VCaP (cell line): Measurements from ENCODE around the gene ANKRD27.
A peak's percentile ranks its signal among the peaks of the same experiment; 100 is the strongest.

Experiments
- H3K27ac ChIP-seq: fragments of 450-650 bp; 2 replicates; pipeline ENCODE4 v1.5.1; 2017
- CTCF ChIP-seq: fragments of 450-650 bp; conservative IDR thresholded peaks from 2 replicates; pipeline ENCODE4 v1.5.1; 2017; ENCODE audit warnings: mild to moderate bottlenecking, moderate library complexity

ANKRD27 gene

DNA sequence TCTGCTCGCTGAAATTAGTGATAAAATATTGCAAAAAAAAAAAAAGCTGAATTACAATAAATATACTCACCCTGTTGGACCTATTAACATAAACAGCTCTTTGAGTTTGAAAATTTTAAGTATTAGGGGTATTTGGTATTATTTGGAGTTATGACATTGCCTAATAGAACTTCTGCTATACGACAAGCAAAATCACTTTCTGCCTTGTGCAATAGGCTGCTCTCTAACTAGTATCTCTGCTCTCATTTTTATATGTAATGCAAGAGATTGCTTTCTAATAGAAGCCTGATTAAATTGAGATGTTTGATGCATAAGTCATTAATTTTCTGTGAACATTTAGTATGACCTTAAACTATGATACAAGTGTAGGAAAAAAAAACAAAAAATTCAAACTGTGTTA, 6.0 kb upstream of the ANKRD27 start:
- TF ChIP-seq CTCF = no peak

GRCh38 chr19:32677657-32678056, 2.7 kb upstream of the ANKRD27 start:
- no peak overlapping the region for H3K27ac ChIP-seq

More for the DNA sequence above, 6.0 kb upstream of the ANKRD27 start:
- H3K27ac ChIP-seq = no peak overlapping the region

GRCh38 chr19:32676895-32677359, 1.9 kb upstream of the ANKRD27 start:
- no peak overlapping the region for H3K27ac ChIP-seq
- TF ChIP-seq CTCF = no peak

More at GRCh38 chr19:32677657-32678056, 2.7 kb upstream of the ANKRD27 start:
- no peak for TF ChIP-seq CTCF

DNA sequence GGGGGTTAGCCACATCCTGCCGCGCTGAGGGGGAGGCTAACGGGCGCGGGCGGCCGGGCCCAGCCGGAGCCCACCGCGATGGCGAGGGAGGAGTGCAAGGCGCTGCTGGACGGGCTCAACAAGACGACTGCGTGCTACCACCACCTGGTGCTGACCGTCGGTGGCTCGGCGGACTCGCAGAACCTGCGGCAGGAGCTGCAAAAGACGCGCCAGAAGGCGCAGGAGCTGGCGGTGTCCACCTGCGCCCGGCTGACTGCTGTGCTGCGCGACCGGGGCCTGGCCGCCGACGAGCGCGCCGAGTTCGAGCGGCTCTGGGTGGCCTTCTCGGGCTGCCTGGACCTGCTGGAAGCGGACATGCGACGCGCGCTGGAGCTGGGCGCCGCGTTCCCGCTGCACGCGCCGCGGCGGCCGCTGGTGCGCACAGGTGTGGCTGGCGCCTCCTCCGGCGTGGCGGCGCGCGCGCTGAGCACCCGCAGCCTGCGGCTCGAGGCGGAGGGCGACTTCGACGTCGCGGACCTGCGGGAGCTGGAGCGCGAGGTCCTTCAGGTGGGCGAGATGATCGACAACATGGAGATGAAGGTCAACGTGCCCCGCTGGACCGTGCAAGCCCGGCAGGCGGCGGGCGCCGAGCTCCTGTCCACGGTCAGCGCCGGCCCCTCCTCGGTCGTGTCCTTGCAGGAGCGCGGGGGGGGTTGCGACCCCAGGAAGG, 1.4 kb upstream of the ANKRD27 start:
- peak overlapping the region; percentile 92 for H3K27ac ChIP-seq

DNA sequence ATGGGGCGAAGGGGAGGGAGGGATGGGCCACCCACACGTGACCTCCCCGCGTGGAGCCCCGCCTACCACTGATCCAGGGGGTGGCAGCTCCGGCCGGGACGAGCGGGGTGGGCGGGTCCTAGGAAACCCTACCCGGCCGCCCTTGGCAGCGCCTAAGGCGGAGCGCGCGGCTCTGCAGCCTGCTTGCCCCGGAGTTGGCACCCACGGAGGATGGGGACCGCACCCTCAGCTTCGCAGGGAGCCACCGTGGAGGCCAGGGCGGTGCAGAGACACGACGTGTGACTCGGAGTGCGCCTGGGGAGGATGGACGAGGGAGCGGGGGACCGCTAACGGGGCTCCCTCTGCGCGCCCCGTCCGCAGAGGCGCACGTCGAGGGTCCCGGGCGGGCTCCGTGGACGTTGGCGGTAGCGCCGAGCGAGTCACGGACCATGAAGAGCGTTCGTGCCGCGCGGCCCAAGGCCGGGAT, 773 bp upstream of the ANKRD27 start, which contains the start of gene RGS9BP:
Gene RGS9BP (plus strand): TSS at position 129 of the 466 bp plus-strand sequence. CDS start 416 bp downstream, outside the sequence.
- no peak for TF ChIP-seq CTCF
- H3K27ac ChIP-seq = peak within 1 kb of the TSS; percentile 92

More for the DNA sequence above, 1.4 kb upstream of the ANKRD27 start:
- no peak; the same call in 1 of the 2 replicates for TF ChIP-seq CTCF

DNA sequence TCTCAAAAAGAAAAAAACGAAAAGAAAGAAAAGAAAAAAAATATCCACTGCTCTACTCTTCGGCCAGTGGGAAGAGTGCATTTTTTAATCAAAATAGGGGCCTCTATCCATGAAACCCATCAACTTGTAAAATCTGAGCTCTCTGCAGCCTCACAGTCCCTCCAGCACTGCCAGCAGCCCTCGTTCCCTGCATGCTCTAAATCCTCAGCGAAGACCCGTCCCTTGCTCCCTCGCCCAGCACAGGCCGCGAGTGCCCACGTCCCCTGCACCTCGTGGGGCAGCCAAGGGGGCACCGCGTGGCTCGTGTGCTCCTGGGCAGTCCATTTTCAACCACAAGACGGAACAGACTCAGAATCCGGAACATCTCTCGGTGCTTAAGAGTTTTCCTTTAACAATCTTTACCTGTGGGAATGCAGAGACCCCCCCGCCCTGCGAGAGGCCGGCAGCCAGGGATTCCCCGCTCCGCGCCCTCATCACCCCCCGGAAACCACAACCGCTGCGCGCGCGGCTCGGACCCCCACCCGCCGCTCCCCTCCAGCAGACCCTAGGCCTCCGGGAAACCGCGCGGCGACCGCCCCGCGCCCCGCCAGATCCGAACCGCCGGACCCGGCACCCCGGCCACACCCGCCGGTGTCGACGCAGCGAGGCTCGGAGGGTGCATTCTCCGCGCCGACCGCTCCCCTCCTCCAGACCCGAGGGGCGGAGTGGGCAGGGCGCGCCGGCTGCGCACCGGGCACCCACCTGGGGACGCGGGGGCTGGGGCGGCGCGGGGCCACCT, 638 bp downstream of the ANKRD27 start:
- H3K27ac ChIP-seq = peak overlapping the region; percentile 92
- TF ChIP-seq CTCF = 0 out of 2 replicates have a peak, but pooled peaks have one; percentile 12

GRCh38 chr19:32673573-32673972, 1.4 kb downstream of the ANKRD27 start:
- TF ChIP-seq CTCF = no peak
- peak overlapping the region; percentile 92 for H3K27ac ChIP-seq
